Activated CD4-positive, alpha-beta memory T cell treated with anti-CD3 and anti-CD28 coated beads, Interleukin-2, amount 10 ng/mL, durations not matched to agents 7 days and 5 days (primary cell): ENCODE results near the gene DMD. TPM values are rescaled to one million over a fixed set of nuclear protein-coding genes. Genes with fewer than 3 reads are reported as not detected.
A peak's percentile ranks its signal among the peaks of the same experiment; 100 is the strongest.

Source experiments
- CTCF ChIA-PET: fragments of 350-600 bp; sonication (Branson Sonifier 250); formaldehyde crosslinking; loops from one replicate; lab custom pipeline; 2021; ENCODE audit warnings: antibody characterized with exemption, inconsistent platforms; lab: Charles Lee
- POLR2A ChIA-PET: fragments of 350-600 bp; sonication (Branson Sonifier 250); formaldehyde crosslinking; loops from one replicate; lab custom pipeline; 2021; ENCODE audit warnings: antibody characterized with exemption; lab: Charles Lee
- DNase-seq: peaks from one replicate; pipeline ENCODE4 v3.0.0-alpha.2; 2020
- H3K27ac Mint-ChIP-seq: one replicate; pipeline ENCODE4 v1.8.0; 2021; ENCODE audit warnings: mild to moderate bottlenecking, mixed read lengths
- H3K27me3 Mint-ChIP-seq: one replicate; pipeline ENCODE4 v1.8.0; 2021; ENCODE audit warnings: mixed read lengths
- H3K36me3 Mint-ChIP-seq: one replicate; pipeline ENCODE4 v1.8.0; 2021; ENCODE audit warnings: low read depth, mixed read lengths
- H3K4me1 Mint-ChIP-seq: one replicate; pipeline ENCODE4 v1.8.0; 2021; ENCODE audit warnings: mixed read lengths
- H3K4me3 Mint-ChIP-seq: one replicate; pipeline ENCODE4 v1.8.0; 2021; ENCODE audit warnings: mild to moderate bottlenecking, mixed read lengths
- H3K9me3 Mint-ChIP-seq: one replicate; pipeline ENCODE4 v1.8.0; 2021; ENCODE audit warnings: mixed read lengths
- total RNA-seq, 2 experiments: library from RNA; stranded (reverse); gene quantifications; one replicate each; pipeline ENCODE4 v1.2.3, GENCODE V29; 2021

The DMD gene
- total RNA-seq, 2 experiments from 2014 or later, result 1.4 to 1.5 TPM

DNA sequence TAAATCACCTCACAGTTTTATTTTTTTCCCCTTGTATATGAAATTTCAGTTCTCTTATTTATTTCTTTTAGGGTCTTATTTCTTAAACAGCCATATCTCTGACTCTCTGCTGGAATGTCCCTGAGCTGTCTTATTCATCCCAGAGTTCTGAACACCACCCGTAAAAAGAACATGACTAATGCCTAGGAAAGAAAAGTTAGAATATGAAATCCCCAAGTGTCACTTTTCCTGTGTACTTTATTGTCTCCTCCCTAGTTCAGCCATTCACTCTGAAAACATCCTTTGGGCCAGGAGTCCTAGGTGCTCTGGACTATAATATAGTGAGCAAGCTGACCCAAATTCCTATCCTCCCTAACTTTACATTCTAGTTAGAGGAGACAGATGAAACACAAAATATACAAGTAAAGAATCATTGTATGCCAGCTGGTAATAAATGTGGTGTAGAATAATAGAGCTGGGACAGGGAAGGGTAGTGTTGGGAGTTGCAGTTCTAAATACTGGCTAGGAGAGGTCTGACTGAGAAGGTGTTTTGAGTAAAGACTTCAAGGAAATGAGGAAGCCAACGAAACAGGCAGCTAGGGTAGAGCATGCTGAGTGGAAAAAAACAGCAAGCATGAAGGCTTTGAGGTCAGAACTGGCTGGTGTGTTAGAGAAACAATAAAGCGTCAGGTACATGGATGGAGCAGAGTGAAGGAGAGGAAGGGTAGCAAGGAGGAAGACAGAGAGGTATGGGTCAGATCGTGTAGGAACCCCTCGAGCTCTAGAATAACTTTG, 2098.9 kb downstream of the DMD start:
- no peak overlapping the region for H3K27ac Mint-ChIP-seq
- peaks cover 6% of the 10 kb centered on the region for H3K36me3 Mint-ChIP-seq
- no peak overlapping the region for H3K4me3 Mint-ChIP-seq
- H3K9me3 Mint-ChIP-seq, result no peaks in the 10 kb centered on the region
- peaks cover 11% of the 10 kb centered on the region for H3K4me1 Mint-ChIP-seq
- ChIA-PET CTCF (no interaction called here), POLR2A (no interaction called here)
- no peaks in the 10 kb centered on the region for H3K27me3 Mint-ChIP-seq
- no peak for DNase-seq

DNA sequence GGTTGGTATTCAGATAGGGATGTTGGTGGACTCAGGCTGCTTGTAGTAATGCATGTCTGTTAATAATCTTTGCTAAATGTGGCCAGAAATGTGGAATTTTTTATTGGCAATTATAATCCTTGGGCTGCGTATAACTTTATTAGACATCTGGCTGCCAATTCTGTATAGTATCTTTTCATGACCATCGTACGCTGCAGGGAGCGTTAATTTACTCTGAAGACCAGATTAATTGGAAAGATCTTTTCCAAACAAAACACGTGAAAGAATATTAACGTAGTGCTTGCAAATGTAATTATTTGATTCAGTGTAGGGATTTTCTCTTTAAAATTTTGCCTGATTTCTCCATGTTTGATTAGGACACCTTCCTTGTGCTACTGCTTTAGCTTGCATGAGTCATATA, 2100.7 kb downstream of the DMD start:
- peaks cover 6% of the 10 kb centered on the region for H3K36me3 Mint-ChIP-seq
- no peak overlapping the region for H3K27ac Mint-ChIP-seq
- POLR2A ChIA-PET, result no interaction called here
- no peaks in the 10 kb centered on the region for H3K27me3 Mint-ChIP-seq
- peaks cover 11% of the 10 kb centered on the region for H3K4me1 Mint-ChIP-seq
- H3K9me3 Mint-ChIP-seq, result no peaks in the 10 kb centered on the region
- CTCF ChIA-PET, result no interaction called here
- DNase-seq, result no peak
- H3K4me3 Mint-ChIP-seq, result no peak overlapping the region

DNA sequence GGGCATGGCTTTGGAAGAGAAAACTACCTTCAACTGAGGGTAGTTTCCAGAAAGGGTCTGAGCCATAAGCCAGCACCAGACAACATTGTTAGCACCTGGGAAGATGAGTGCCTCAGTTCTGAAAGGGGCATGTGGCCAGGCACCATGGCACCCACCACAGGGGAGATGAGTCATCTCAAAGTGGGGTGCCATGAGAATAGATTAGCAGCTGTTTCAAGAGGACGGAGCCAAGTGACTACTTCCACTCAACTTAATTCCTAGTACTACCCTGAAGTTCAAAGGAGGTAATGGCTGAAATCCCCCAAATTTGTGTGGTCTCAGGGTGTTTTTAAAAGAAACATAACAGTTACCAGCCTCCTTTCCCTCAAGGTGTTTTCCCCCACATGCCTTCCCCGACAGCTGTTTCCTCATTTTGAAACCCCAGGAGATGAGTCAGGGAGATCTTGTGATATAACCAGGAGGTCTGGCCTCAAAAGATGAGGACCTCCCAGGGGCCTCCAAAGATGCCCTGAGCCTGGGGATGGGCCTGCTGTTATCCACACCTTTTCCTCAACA, 2111.7 kb downstream of the DMD start:
- H3K4me1 Mint-ChIP-seq, result peaks cover 23% of the 10 kb centered on the region
- peak; percentile 48 for DNase-seq
- ChIA-PET POLR2A (no interaction called here), CTCF (interaction anchor here (1.0 kb wide), 1 partner anchor 60 kb away, joined by 3 read pairs; no protein-coding TSS in a partner anchor)
- H3K27ac Mint-ChIP-seq, result peak overlapping the region; percentile 40
- no peaks in the 10 kb centered on the region for H3K27me3 Mint-ChIP-seq
- H3K4me3 Mint-ChIP-seq, result no peak overlapping the region
- H3K9me3 Mint-ChIP-seq, result peaks cover 4% of the 10 kb centered on the region
- H3K36me3 Mint-ChIP-seq, result no peaks in the 10 kb centered on the region

DNA sequence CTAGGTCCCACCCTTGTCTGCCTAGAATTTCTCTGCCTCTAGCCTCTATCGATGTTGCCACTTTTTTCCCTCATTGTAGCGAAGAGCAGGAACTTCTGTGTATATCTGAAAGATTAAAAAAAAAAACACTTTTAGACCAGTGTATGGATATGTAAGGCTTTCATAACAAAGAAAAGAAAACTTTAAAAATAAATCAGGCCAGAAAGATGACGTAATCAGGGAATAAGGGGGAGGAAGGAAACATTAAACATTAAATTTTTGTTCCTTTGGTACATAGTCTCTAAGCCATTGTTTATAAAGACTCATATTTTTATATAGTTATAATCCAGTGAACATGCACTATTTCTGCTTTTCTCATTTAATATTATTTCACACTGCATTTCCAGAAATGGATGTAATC, 2113.3 kb downstream of the DMD start:
- no peak overlapping the region for H3K27ac Mint-ChIP-seq
- POLR2A ChIA-PET, result no interaction called here
- no peak for DNase-seq
- H3K4me3 Mint-ChIP-seq, result no peak overlapping the region
- CTCF ChIA-PET, result no interaction called here
- peaks cover 4% of the 10 kb centered on the region for H3K9me3 Mint-ChIP-seq
- H3K4me1 Mint-ChIP-seq, result peaks cover 28% of the 10 kb centered on the region
- no peaks in the 10 kb centered on the region for H3K36me3 Mint-ChIP-seq
- no peaks in the 10 kb centered on the region for H3K27me3 Mint-ChIP-seq

DNA sequence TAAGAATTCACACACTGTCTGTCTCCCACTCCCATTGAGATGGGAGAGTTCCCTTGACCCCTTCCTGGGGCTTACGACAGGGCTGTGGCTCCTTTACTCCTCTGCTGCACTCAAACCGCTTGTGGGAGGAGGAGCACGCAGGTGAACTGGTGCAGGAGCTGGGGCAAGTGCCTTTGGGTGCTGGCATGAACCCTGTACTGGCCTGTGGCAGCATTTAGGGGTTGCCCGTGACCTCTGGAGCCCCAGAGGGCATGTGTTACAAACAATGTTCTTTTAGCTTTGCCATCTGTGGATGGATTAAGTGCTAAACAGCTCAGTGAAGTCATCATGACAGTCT, 2117.7 kb downstream of the DMD start:
- ChIA-PET POLR2A (no interaction called here), CTCF (no interaction called here)
- no peak overlapping the region for H3K27ac Mint-ChIP-seq
- peaks cover 4% of the 10 kb centered on the region for H3K9me3 Mint-ChIP-seq
- DNase-seq, result no peak
- H3K4me3 Mint-ChIP-seq, result no peak overlapping the region
- H3K27me3 Mint-ChIP-seq, result no peaks in the 10 kb centered on the region
- no peaks in the 10 kb centered on the region for H3K36me3 Mint-ChIP-seq
- H3K4me1 Mint-ChIP-seq, result peaks cover 12% of the 10 kb centered on the region

DNA sequence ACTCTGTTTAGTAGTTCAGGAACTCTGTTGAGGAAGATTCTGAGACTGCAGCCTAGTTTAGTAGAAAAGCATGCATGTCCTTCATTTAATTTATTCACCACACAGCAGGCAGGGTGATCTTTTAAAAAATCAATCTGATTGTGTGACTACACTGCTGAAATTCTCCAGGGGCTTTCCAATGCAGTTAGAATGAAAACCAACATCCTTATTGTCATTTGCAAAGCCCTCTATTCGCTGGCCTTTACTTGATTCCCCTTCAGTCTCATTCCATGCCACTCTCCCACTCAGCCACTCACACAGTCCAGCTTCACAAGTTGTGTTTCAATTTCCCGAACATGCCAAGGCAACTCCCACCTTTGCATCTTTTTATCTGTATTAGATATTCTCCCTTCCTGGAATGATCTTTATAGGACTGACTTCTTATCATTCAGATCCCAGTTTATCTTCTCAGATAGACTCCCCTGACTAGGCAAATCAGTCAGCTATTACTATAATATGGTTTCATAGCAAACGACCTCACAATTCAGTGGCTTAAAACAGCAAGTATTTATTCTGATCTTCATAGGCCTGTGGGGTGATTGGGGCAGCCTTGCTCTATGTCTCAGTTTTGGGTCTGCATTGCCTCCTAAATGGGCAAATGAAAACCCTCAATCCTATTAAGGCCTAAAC, 2118.2 kb downstream of the DMD start:
- H3K27me3 Mint-ChIP-seq, result no peaks in the 10 kb centered on the region
- H3K9me3 Mint-ChIP-seq, result peaks cover 4% of the 10 kb centered on the region
- no peaks in the 10 kb centered on the region for H3K36me3 Mint-ChIP-seq
- H3K4me1 Mint-ChIP-seq, result peaks cover 13% of the 10 kb centered on the region
- H3K4me3 Mint-ChIP-seq, result no peak overlapping the region
- peak overlapping the region; percentile 62 for H3K27ac Mint-ChIP-seq
- DNase-seq, result no peak
- ChIA-PET CTCF (no interaction called here), POLR2A (no interaction called here)

DNA sequence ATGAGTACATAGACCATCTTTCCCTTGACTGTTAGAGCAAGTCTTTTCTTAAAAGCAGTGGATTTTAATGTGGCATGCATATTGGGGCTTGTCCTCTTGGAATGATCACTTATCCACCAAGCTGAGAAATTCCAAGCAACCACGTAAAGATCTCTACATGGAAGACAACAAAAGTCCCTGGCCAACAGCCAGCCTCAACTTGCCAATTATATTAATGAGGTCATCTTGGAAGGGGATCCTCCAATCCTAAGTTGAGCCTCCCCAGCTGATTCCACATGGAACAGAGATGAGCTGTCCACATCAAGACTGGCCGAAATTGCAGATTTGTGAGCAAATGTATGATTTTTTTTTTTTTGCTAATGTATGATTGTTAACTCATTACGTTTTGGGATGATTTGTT, 2118.9 kb downstream of the DMD start:
- ChIA-PET CTCF (no interaction called here), POLR2A (no interaction called here)
- Mint-ChIP-seq H3K27me3 (no peaks in the 10 kb centered on the region), H3K4me1 (peaks cover 14% of the 10 kb centered on the region), H3K36me3 (no peaks in the 10 kb centered on the region), H3K27ac (no peak overlapping the region), H3K9me3 (peaks cover 4% of the 10 kb centered on the region), H3K4me3 (no peak overlapping the region)
- DNase-seq, result no peak

DNA sequence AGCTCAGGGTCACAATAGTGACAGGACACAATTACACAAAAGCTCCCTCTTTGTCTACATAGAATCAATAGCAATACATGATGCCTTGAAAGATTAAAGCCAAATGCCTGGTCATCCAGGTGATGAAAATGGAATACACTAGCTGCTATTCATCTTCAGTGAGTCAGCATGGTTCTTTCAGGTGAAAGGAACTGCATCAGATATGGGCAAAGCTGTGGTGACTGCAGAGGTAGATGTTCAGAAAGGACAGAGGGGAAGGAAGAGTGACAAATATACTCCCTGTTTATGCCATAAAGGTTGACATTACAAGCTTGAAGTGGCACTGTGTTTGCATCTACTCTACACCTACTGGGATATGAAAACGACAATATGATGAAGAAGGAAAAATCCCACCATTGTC, 2119.5 kb downstream of the DMD start:
- Mint-ChIP-seq H3K4me3 (no peak overlapping the region), H3K4me1 (peaks cover 14% of the 10 kb centered on the region), H3K27me3 (no peaks in the 10 kb centered on the region), H3K27ac (no peak overlapping the region), H3K36me3 (no peaks in the 10 kb centered on the region), H3K9me3 (peaks cover 4% of the 10 kb centered on the region)
- no peak for DNase-seq
- POLR2A ChIA-PET, result no interaction called here
- CTCF ChIA-PET, result no interaction called here

DNA sequence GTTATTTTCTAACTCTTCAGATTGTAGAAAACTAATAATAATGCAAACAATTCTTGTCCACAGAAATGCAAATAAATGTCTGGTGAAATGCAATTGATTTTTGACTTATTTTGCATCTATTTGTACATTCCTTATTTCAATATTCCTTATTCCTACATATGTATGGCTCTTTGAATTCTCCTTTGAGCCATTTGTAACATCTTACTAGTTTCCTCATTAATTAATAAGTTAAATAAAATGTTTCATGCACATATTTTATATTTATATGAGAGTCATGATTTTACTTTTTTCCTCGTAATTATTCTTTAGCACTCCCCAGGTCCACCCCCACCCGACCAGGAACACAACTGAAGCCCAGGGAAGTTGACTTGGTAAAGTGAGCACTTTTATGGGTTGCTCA, 2136.8 kb downstream of the DMD start:
- Mint-ChIP-seq H3K36me3 (no peaks in the 10 kb centered on the region), H3K9me3 (peaks cover 4% of the 10 kb centered on the region), H3K4me1 (peaks cover 6% of the 10 kb centered on the region), H3K27me3 (no peaks in the 10 kb centered on the region), H3K4me3 (no peak overlapping the region), H3K27ac (no peak overlapping the region)
- ChIA-PET POLR2A (no interaction called here), CTCF (no interaction called here)
- no peak for DNase-seq

DNA sequence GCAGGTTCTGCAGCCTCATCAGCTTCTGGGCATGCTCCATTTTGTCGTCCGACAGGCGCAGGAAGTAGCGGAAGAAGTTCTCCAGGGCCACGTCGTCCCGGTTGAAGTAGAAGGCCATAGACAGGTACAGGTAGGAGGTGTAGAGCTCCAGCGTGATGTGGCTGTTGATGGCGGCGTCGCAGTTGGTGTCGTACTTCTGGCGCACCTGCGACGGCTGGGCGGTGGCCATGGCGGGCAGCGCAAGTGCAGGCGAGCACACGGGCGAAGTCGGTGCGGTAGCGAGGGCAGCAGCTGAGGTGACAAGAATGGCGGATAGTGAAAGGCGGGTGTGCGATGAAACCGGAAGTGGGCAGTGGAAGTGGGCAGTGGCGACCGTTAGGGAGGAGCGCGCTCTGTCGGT, 2139.6 kb downstream of the DMD start, which contains the start of gene FTHL17:
TSS of gene FTHL17 (minus strand) at position 317 of the 400 bp plus-strand sequence. CDS start at position 229, 88 bp downstream.
- POLR2A ChIA-PET, result no interaction called here
- Mint-ChIP-seq H3K4me3 (no peak within 1 kb of the TSS), H3K27ac (no peak within 1 kb of the TSS), H3K36me3 (no peaks in the 10 kb centered on the region), H3K9me3 (peaks cover 4% of the 10 kb centered on the region), H3K4me1 (peaks cover 13% of the 10 kb centered on the region), H3K27me3 (no peaks in the 10 kb centered on the region)
- CTCF ChIA-PET, result no interaction called here
- no peak for DNase-seq

DNA sequence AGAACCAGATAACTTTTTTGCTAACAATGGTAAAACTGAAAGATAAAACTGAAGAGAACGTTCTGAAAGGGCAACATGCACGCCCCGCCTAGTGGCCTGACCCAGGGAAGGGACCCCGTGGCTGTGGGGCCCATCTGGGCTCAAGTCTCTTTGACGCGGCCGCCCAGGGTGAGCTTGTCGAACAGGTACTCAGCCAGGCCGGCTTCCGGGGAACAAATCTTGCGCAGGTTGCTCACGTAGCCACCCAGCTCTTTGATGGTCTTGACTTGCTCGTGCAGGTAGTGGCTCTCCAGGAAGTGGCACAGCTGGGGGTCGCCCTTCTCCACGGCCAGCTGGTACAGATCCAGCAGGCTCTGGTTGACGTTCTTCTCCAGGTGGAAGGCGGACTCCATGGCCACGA, 2140.1 kb downstream of the DMD start:
- POLR2A ChIA-PET, result no interaction called here
- Mint-ChIP-seq H3K4me3 (no peak overlapping the region), H3K27me3 (no peaks in the 10 kb centered on the region), H3K27ac (no peak overlapping the region), H3K4me1 (peaks cover 13% of the 10 kb centered on the region), H3K9me3 (peaks cover 6% of the 10 kb centered on the region), H3K36me3 (no peaks in the 10 kb centered on the region)
- CTCF ChIA-PET, result no interaction called here
- no peak for DNase-seq

DNA sequence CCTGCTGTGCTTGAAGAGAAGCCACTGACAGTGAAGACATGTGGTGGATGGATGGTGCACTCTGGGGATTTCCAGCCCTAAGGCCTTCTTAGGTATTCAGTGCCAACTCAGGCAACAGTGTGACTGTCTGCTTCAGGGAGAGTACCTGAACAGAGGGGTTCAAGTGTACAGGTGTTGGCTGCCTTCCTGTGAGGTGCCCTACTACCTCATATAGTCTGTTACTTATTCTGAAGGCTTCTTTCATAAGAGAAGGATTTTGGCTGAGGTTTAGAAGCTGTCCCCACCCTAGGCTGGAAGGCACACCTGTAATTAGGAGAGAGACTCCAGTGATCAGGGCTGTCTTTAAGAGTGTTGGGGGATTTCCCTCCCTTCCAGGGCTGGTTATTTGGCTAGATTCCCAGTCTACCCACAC, 2141.3 kb downstream of the DMD start:
- H3K36me3 Mint-ChIP-seq, result no peaks in the 10 kb centered on the region
- DNase-seq, result no peak
- no peaks in the 10 kb centered on the region for H3K27me3 Mint-ChIP-seq
- ChIA-PET CTCF (no interaction called here), POLR2A (no interaction called here)
- H3K27ac Mint-ChIP-seq, result no peak overlapping the region
- peaks cover 13% of the 10 kb centered on the region for H3K4me1 Mint-ChIP-seq
- H3K9me3 Mint-ChIP-seq, result peaks cover 4% of the 10 kb centered on the region
- H3K4me3 Mint-ChIP-seq, result no peak overlapping the region
